Umbilical cord (tissue), 2 donors: Measurements from ENCODE around the gene TECPR1. TPM values are rescaled to one million over a fixed set of nuclear protein-coding genes. Genes with fewer than 3 reads are reported as not detected.
"Not testable (repeated sequence)": the region's sequence is repeated elsewhere in the genome, so short reads cannot be mapped to it uniquely, and the experiment has no call there.

Source experiments
- DNase-seq: peaks from one replicate; pipeline ENCODE4 v3.0.0-alpha.2; 2015; ENCODE audit warnings: low spot score
- total RNA-seq: library from RNA; depleted of rRNA; stranded (reverse); fragments of >200 nt; gene quantifications from one replicate; pipeline ENCODE4 v1.2.3, GENCODE V29; 2014; ENCODE audit warnings: low replicate concordance; ENCODE audit not compliant: insufficient read depth

The TECPR1 gene
- total RNA-seq, 1 donor from 2014 or later = 11.8 TPM

GRCh38 chr7:98227939-98228338 is 24.1 kb downstream of the TECPR1 start:
- no peak for DNase-seq

GRCh38 chr7:98225913-98226614 is 26.0 kb downstream of the TECPR1 start:
- DNase-seq = no peak

GRCh38 chr7:98224701-98225181 is 27.3 kb downstream of the TECPR1 start:
- DNase-seq = no peak

GRCh38 chr7:98223898-98224700 is 27.9 kb downstream of the TECPR1 start:
- DNase-seq = no peak

- no peak for DNase-seq
These were observed 28.6 kb downstream of the TECPR1 start for GRCh38 chr7:98223351-98223897.

GRCh38 chr7:98222533-98223195 is 29.4 kb downstream of the TECPR1 start:
- DNase-seq = no peak

GRCh38 chr7:98221611-98222532 is 30.2 kb downstream of the TECPR1 start:
- no peak for DNase-seq

GRCh38 chr7:98219382-98219781 is 32.6 kb downstream of the TECPR1 start:
- not testable (repeated sequence) for DNase-seq

- DNase-seq = no peak
These were observed 34.1 kb downstream of the TECPR1 start for GRCh38 chr7:98217623-98218582.

- DNase-seq = no peak
These were observed 35.0 kb downstream of the TECPR1 start for GRCh38 chr7:98216941-98217622.

GRCh38 chr7:98215561-98216495 is 36.2 kb downstream of the TECPR1 start:
- DNase-seq = no peak

GRCh38 chr7:98214811-98215321 is 37.2 kb downstream of the TECPR1 start:
- no peak for DNase-seq

GRCh38 chr7:98213888-98214810 is 37.9 kb downstream of the TECPR1 start:
- no peak for DNase-seq

- no peak for DNase-seq
These were observed 38.6 kb downstream of the TECPR1 start for GRCh38 chr7:98213296-98213887.

- no peak for DNase-seq
These were observed 39.4 kb downstream of the TECPR1 start for GRCh38 chr7:98212532-98213041.
